Measurements from ENCODE around the gene ABHD16A.
A peak's percentile ranks its signal among the peaks of the same experiment; 100 is the strongest.

ABHD16A gene

GRCh38 chr6:31639449-31639861, 63.7 kb downstream of the ABHD16A start:
- DNase-seq (ENCODE audit: low read depth): peak; percentile 84

DNA sequence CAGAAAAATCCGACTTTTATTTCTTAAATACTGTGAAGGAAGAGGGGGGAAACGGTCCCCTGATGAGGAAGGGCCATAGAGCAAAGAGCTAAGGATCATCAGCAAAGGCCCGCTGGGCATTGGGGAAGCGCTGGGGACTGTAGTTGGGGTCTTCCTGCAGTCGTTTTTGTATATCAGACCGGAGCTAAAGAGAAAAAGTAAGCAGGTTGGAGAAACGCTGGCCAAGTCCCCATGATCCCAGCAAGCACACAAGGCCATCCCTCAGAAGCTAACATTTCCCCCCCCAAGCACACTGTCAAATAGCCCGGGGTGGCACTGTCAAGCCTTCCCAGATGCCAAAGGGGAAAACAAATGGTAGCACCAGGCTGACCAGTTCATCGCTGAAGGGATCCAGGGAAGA, 64.1 kb downstream of the ABHD16A start:
- no peak for DNase-seq (ENCODE audit: low read depth)

All from ELR (cell line).